Measurements from ENCODE around the gene SLC2A9.
"Not testable (repeated sequence)": the region's sequence is repeated elsewhere in the genome, so short reads cannot be mapped to it uniquely, and the experiment has no call there.

Gene SLC2A9

GRCh38 chr4:9996319-9997110, 24.8 kb downstream of the SLC2A9 start:
- no peak for DNase-seq (ENCODE audit: low read depth in 2 of 2)

GRCh38 chr4:9994246-9994847, 26.9 kb downstream of the SLC2A9 start:
- DNase-seq (ENCODE audit: low read depth in 2 of 2) = no peak

- DNase-seq (ENCODE audit: low read depth in 2 of 2) = no peak
Measured at GRCh38 chr4:9989918-9990635, 31.2 kb downstream of the SLC2A9 start.

- DNase-seq (ENCODE audit: low read depth in 2 of 2) = no peak
Measured at GRCh38 chr4:9988933-9989332, 32.4 kb downstream of the SLC2A9 start.

- DNase-seq (ENCODE audit: low read depth in 2 of 2) = no peak
Measured at GRCh38 chr4:9988363-9988749, 32.9 kb downstream of the SLC2A9 start.

GRCh38 chr4:9987749-9988362, 33.4 kb downstream of the SLC2A9 start:
- no peak for DNase-seq (ENCODE audit: low read depth in 2 of 2)

- DNase-seq (ENCODE audit: low read depth in 2 of 2) = no peak
Measured at GRCh38 chr4:9984621-9985020, 36.7 kb downstream of the SLC2A9 start.

- no peak for DNase-seq (ENCODE audit: low read depth in 2 of 2)
Measured at GRCh38 chr4:9983211-9983610, 38.1 kb downstream of the SLC2A9 start.

- DNase-seq (ENCODE audit: low read depth in 2 of 2) = not testable (repeated sequence)
Measured at GRCh38 chr4:9981899-9982298, 39.4 kb downstream of the SLC2A9 start.

GRCh38 chr4:9980898-9981297, 40.4 kb downstream of the SLC2A9 start:
- DNase-seq (ENCODE audit: low read depth in 2 of 2) = no peak

GRCh38 chr4:9979101-9979701, 42.1 kb downstream of the SLC2A9 start:
- no peak for DNase-seq (ENCODE audit: low read depth in 2 of 2)

GRCh38 chr4:9977518-9978031, 43.7 kb downstream of the SLC2A9 start:
- no peak for DNase-seq (ENCODE audit: low read depth in 2 of 2)

- no peak for DNase-seq (ENCODE audit: low read depth in 2 of 2)
Measured at GRCh38 chr4:9976781-9977180, 44.5 kb downstream of the SLC2A9 start.

GRCh38 chr4:9976293-9976692, 45.0 kb downstream of the SLC2A9 start:
- DNase-seq (ENCODE audit: low read depth in 2 of 2) = no peak

- DNase-seq (ENCODE audit: low read depth in 2 of 2) = no peak
Measured at GRCh38 chr4:9971711-9972110, 49.6 kb downstream of the SLC2A9 start.

GRCh38 chr4:9970399-9971011, 50.8 kb downstream of the SLC2A9 start:
- no peak for DNase-seq (ENCODE audit: low read depth in 2 of 2)

- no peak for DNase-seq (ENCODE audit: low read depth in 2 of 2)
Measured at GRCh38 chr4:9969526-9970398, 51.5 kb downstream of the SLC2A9 start.

- no peak for DNase-seq (ENCODE audit: low read depth in 2 of 2)
Measured at GRCh38 chr4:9968472-9968871, 52.8 kb downstream of the SLC2A9 start.

GRCh38 chr4:9964879-9965278, 56.4 kb downstream of the SLC2A9 start:
- no peak for DNase-seq (ENCODE audit: low read depth in 2 of 2)

- DNase-seq (ENCODE audit: low read depth in 2 of 2) = no peak
Measured at GRCh38 chr4:9963328-9963727, 58.0 kb downstream of the SLC2A9 start.

Measured in stimulated activated CD4-positive, alpha-beta T cell treated with anti-CD3 and anti-CD28 coated beads, Interleukin-12 subunit alpha, Interleukin-12 subunit beta, amount 100 ng/mL, for 24 hours (primary cell).